Measurements from ENCODE around the gene ADAMTS7. TPM values are rescaled to one million over a fixed set of nuclear protein-coding genes. Genes with fewer than 3 reads are reported as not detected.

ADAMTS7 gene
- total and polyA plus RNA-seq, 2 donors (not counting 1 experiment from before 2014, with no cell fraction given): 0.10 to 16.6 TPM

DNA sequence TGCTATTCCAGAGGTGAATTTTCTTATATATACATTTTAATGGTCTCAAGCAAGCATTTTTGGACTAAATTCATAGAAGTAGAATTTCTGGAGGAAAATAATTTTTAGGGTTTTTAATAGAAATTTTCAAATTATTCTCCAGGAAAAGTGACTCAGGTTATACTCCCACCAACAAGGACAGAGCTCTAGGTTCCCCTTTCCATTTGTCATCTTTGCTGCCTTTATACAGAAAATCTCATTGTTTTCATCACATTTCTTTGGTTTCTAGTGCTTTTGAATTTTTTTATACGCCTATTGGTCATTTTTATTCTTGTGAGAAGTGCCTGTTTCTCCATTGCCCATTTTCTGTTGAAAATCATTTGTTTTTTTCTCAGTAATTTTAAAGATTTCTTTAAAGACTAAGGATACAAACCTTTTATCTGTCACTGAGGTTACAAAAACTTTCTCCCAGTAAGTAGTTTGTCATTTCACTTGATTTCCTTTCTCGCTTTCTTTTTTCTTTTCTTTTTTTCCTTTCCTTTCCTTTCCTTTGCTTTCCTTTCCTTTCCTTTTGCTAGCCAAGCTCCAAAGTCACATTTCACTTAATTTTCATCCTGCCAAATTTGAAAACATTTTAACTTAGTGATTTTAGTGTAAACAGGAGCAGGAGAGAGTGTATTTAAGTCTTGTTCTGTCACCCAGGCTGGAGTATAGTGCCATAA, 93.2 kb downstream of the ADAMTS7 start:
- Histone ChIP-seq H3K9me3 (ENCODE audit: control extremely low read depth in 1 of 3, control insufficient read depth in 2 of 3, insufficient read depth in 1 of 3, low read length in 2 of 3) (peaks cover 0 to 10% (median 0%) of the 10 kb centered on the region in 3 donors), H3K9ac (ENCODE audit: low read length) (no peak overlapping the region), H3K27ac (ENCODE audit: low read length in 2 of 2) (no peak overlapping the region), H3K4me1 (ENCODE audit: control insufficient read depth in 2 of 2, insufficient read depth in 2 of 2, low read length in 2 of 2) (no peaks in the 10 kb centered on the region), H3K27me3 (replicated peaks in 1 of 4; ENCODE audit: control extremely low read depth in 1 of 4, control insufficient read depth in 3 of 4, insufficient read depth in 4 of 4, low read length in 3 of 4) (peaks cover 0 to 8% (median 2%) of the 10 kb centered on the region in 4 experiments), H4K20me1 (ENCODE audit: control insufficient read depth, insufficient read depth, low read length, poor library complexity, severe bottlenecking) (no peaks in the 10 kb centered on the region), H2AFZ (ENCODE audit: insufficient read depth, low read depth, low read length, poor library complexity, severe bottlenecking) (no peak overlapping the region), H3K79me2 (ENCODE audit: control insufficient read depth, insufficient read depth, low read length) (no peaks in the 10 kb centered on the region), H3K36me3 (replicated peaks in 1 of 2; ENCODE audit: control extremely low read depth in 1 of 2, control insufficient read depth in 1 of 2, extremely low read depth in 1 of 2, insufficient read depth in 2 of 2, low read length in 1 of 2) (no peaks in the 10 kb centered on the region), H3K4me3 (ENCODE audit: control extremely low read depth in 1 of 5, extremely low read depth in 1 of 5, insufficient read depth in 1 of 5, low read depth in 2 of 5, low read length in 4 of 5) (no peak overlapping the region), H3K4me2 (replicated peaks; ENCODE audit: low read depth, low read length, poor library complexity, severe bottlenecking) (no peak overlapping the region)
- Mint-ChIP-seq H3K4me1 (no peaks in the 10 kb centered on the region), H3K27ac (no peak overlapping the region), H3K4me3 (no peak overlapping the region), H3K27me3 (peaks cover 31% of the 10 kb centered on the region), H3K9me3 (ENCODE audit: insufficient read depth) (no peaks in the 10 kb centered on the region)
- no peak for ATAC-seq (ENCODE audit: low read depth)
- TF ChIP-seq, protein P1, sequence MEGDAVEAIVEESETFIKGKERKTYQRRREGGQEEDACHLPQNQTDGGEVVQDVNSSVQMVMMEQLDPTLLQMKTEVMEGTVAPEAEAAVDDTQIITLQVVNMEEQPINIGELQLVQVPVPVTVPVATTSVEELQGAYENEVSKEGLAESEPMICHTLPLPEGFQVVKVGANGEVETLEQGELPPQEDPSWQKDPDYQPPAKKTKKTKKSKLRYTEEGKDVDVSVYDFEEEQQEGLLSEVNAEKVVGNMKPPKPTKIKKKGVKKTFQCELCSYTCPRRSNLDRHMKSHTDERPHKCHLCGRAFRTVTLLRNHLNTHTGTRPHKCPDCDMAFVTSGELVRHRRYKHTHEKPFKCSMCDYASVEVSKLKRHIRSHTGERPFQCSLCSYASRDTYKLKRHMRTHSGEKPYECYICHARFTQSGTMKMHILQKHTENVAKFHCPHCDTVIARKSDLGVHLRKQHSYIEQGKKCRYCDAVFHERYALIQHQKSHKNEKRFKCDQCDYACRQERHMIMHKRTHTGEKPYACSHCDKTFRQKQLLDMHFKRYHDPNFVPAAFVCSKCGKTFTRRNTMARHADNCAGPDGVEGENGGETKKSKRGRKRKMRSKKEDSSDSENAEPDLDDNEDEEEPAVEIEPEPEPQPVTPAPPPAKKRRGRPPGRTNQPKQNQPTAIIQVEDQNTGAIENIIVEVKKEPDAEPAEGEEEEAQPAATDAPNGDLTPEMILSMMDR (IDR thresholded peaks at IDR 0.05): no peak
- TF ChIP-seq EZH2 (IDR thresholded peaks at IDR 0.05; ENCODE audit: borderline replicate concordance, insufficient read depth, low read depth, low read length, poor library complexity, severe bottlenecking): no peak
- 100% methylated on average over 1 of the region's 2 CpGs for WGBS (ENCODE audit: insufficient coverage)
- CTCF ChIA-PET: interaction anchor here (0.5 kb wide), 1 partner anchor 142 kb away, joined by 3 read pairs; no protein-coding TSS in a partner anchor
- intact Hi-C loops (cut with micrococcal nuclease): no loop called here
- no peak for DNase-seq
- POLR2A ChIA-PET: no interaction called here

DNA sequence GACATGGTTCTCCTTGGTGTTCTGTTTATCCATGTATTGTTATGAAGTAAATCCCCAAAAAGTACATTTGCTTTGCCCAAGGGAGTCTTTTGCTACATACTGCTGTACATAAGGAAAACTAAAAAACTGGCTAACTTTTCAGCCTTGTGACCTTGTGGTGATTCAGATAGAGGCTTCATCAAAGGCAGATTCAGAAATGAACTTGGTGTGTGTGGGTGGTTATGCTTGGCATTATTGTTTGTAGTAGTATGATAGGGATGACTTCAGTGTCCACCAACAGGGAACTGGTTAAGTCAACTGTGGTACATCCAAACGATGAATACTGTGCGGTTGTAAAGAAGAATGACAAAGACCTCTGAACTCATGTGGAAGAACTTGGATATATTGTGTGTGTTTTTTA, 94.6 kb downstream of the ADAMTS7 start:
- POLR2A ChIA-PET: no interaction called here
- 100% methylated on average over 1 of the region's 2 CpGs for WGBS (ENCODE audit: insufficient coverage)
- Histone ChIP-seq H3K4me1 (ENCODE audit: control insufficient read depth in 2 of 2, insufficient read depth in 2 of 2, low read length in 2 of 2) (no peaks in the 10 kb centered on the region), H3K4me3 (ENCODE audit: control extremely low read depth in 1 of 5, extremely low read depth in 1 of 5, insufficient read depth in 1 of 5, low read depth in 2 of 5, low read length in 4 of 5) (no peak overlapping the region), H3K9me3 (ENCODE audit: control extremely low read depth in 1 of 3, control insufficient read depth in 2 of 3, insufficient read depth in 1 of 3, low read length in 2 of 3) (peaks cover 0 to 10% (median 0%) of the 10 kb centered on the region in 3 donors), H3K79me2 (ENCODE audit: control insufficient read depth, insufficient read depth, low read length) (no peaks in the 10 kb centered on the region), H3K9ac (ENCODE audit: low read length) (no peak overlapping the region), H3K36me3 (replicated peaks in 1 of 2; ENCODE audit: control extremely low read depth in 1 of 2, control insufficient read depth in 1 of 2, extremely low read depth in 1 of 2, insufficient read depth in 2 of 2, low read length in 1 of 2) (no peaks in the 10 kb centered on the region), H3K4me2 (replicated peaks; ENCODE audit: low read depth, low read length, poor library complexity, severe bottlenecking) (no peak overlapping the region), H4K20me1 (ENCODE audit: control insufficient read depth, insufficient read depth, low read length, poor library complexity, severe bottlenecking) (no peaks in the 10 kb centered on the region), H3K27ac (ENCODE audit: low read length in 2 of 2) (no peak overlapping the region), H3K27me3 (replicated peaks in 1 of 4; ENCODE audit: control extremely low read depth in 1 of 4, control insufficient read depth in 3 of 4, insufficient read depth in 4 of 4, low read length in 3 of 4) (peaks cover 0 to 8% (median 2%) of the 10 kb centered on the region in 4 experiments), H2AFZ (ENCODE audit: insufficient read depth, low read depth, low read length, poor library complexity, severe bottlenecking) (no peak overlapping the region)
- H3K9me3 Mint-ChIP-seq (ENCODE audit: insufficient read depth): no peaks in the 10 kb centered on the region
- intact Hi-C loops (cut with micrococcal nuclease): no loop called here
- H3K27me3 Mint-ChIP-seq: peaks cover 31% of the 10 kb centered on the region
- CTCF ChIA-PET: interaction anchor here (1.4 kb wide), 1 partner anchor 10 kb away, joined by 3 read pairs; no protein-coding TSS in a partner anchor
- TF ChIP-seq, protein P1 (IDR thresholded peaks at IDR 0.05): no peak
- TF ChIP-seq EZH2 (IDR thresholded peaks at IDR 0.05; ENCODE audit: borderline replicate concordance, insufficient read depth, low read depth, low read length, poor library complexity, severe bottlenecking): no peak
- no peak overlapping the region for H3K4me3 Mint-ChIP-seq
- ATAC-seq (ENCODE audit: low read depth) (no peak), DNase-seq (no peak)
- H3K4me1 Mint-ChIP-seq: no peaks in the 10 kb centered on the region
- H3K27ac Mint-ChIP-seq: no peak overlapping the region

Data from B cell (primary cell).